ENCODE measurements around the gene FAM193B. TPM values are rescaled to one million over a fixed set of nuclear protein-coding genes. Genes with fewer than 3 reads are reported as not detected.
A peak's percentile ranks its signal among the peaks of the same experiment; 100 is the strongest.

The FAM193B gene
- total and polyA plus RNA-seq, 7 donors, result 9.0 to 87.4 (median 41.8) TPM

DNA sequence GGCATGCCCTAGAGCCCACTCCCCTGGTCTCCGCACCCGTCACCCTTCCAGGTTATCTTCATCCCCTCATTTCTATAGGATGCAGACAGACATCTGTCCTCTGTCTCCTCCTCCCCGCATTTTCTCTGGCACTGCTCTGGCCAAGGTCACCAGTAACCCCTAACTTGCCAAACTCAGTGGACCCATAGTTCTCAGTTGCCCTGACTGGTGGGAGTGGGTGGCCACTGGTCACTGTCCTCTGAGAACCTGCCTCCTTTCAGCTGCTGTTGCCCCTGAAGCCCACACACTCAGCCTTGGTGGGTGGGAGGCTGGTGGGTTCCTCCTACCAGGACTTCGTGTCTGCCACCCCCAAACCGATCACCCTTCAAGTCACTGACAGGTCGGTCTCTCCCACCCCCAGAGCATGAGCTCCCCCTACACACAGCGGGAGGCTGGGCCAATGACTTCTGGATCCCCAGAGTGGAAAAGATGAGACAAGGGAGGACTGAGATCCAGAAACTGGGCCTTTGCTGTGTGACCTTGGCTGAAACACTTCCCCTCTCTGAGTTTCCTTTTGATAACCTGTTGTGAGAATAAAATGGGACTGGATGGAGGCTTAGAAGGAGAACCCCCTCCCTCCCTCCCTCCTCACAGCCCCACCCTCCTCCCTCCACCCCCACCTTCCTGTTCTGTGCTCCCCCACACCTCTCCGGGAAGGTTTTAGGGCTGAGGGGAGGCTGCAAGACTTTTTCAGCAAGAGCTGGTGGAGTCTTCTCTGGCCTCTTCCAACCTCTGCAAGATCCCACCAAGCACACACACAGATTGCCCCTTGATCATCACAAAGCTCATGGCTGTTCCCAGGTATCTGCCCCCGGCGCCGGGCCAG is 78.6 kb downstream of the FAM193B start:
- no peak overlapping the region for H3K4me3 ChIP-seq
- 72 to 78% methylated on average over 11 of the region's 11 CpGs for WGBS, 2 donors
- H3K9me3 ChIP-seq, result no peaks in the 10 kb centered on the region
- intact Hi-C loops (cut with DNase I), result no loop called here
- DNase-seq, result no peak
- H3K36me3 ChIP-seq, result no peaks in the 10 kb centered on the region
- TF ChIP-seq EP300 (IDR thresholded peaks at IDR 0.05) (no peak), POLR2A (IDR thresholded peaks at IDR 0.05) (no peak), POLR2AphosphoS5 (IDR thresholded peaks at IDR 0.05) (peak in 2 of 4 donors; percentile 47 to 66)
- TF ChIP-seq, protein P1, sequence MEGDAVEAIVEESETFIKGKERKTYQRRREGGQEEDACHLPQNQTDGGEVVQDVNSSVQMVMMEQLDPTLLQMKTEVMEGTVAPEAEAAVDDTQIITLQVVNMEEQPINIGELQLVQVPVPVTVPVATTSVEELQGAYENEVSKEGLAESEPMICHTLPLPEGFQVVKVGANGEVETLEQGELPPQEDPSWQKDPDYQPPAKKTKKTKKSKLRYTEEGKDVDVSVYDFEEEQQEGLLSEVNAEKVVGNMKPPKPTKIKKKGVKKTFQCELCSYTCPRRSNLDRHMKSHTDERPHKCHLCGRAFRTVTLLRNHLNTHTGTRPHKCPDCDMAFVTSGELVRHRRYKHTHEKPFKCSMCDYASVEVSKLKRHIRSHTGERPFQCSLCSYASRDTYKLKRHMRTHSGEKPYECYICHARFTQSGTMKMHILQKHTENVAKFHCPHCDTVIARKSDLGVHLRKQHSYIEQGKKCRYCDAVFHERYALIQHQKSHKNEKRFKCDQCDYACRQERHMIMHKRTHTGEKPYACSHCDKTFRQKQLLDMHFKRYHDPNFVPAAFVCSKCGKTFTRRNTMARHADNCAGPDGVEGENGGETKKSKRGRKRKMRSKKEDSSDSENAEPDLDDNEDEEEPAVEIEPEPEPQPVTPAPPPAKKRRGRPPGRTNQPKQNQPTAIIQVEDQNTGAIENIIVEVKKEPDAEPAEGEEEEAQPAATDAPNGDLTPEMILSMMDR (IDR thresholded peaks at IDR 0.05), result no peak
- H3K27me3 ChIP-seq, result no peaks in the 10 kb centered on the region
- H3K4me1 ChIP-seq, result peaks cover 0 to 92% (median 90%) of the 10 kb centered on the region in 4 donors
- H3K27ac ChIP-seq, result peak overlapping the region; percentile 95 to 99 (median 96)

DNA sequence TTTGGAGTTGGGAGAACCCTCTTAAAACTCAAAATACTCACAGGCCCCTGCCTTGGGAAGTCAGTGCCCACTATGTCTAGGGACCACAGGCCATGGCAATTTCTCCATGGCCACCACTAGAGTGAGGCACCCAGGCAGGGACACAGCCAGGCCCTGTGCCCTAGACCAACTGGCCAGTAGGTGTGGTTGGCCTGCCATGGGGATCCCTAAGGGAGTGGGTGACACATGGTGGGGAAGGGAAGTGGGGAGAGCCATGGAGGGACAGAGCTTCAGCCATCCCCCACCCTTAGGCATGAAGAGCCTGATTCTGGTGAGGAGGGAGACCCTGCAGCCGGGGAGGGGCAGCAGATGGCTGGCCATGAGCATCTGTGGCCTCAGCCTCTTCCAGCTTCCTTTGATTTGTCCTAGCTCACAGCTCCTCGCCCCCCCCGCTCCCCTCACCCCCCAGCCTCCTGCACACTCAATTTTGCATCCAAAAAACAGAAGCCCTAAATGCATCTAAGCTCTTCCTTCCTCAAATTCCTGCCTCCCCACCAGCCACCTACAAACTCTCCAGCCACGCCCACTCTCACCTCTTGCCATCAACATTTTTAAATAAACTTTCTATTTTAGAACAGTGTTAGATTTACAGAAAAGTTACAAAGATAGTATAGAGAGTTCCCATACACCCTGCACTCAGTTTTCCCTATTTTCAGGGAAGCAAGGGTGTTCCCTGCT is 79.4 kb downstream of the FAM193B start:
- no peaks in the 10 kb centered on the region for H3K36me3 ChIP-seq
- H3K27ac ChIP-seq, result peak overlapping the region; percentile 95 to 99 (median 96)
- WGBS, 2 donors, result 48 to 58% methylated on average over 4 of the region's 4 CpGs
- H3K4me1 ChIP-seq, result peaks cover 0 to 94% (median 90%) of the 10 kb centered on the region in 4 donors
- H3K4me3 ChIP-seq, result no peak overlapping the region
- no peaks in the 10 kb centered on the region for H3K9me3 ChIP-seq
- TF ChIP-seq POLR2AphosphoS5 (IDR thresholded peaks at IDR 0.05), result peak in 2 of 4 donors; percentile 0 to 30
- TF ChIP-seq, protein P1 (IDR thresholded peaks at IDR 0.05), result no peak
- DNase-seq, result no peak
- intact Hi-C loops (cut with DNase I), result no loop called here
- no peaks in the 10 kb centered on the region for H3K27me3 ChIP-seq

DNA sequence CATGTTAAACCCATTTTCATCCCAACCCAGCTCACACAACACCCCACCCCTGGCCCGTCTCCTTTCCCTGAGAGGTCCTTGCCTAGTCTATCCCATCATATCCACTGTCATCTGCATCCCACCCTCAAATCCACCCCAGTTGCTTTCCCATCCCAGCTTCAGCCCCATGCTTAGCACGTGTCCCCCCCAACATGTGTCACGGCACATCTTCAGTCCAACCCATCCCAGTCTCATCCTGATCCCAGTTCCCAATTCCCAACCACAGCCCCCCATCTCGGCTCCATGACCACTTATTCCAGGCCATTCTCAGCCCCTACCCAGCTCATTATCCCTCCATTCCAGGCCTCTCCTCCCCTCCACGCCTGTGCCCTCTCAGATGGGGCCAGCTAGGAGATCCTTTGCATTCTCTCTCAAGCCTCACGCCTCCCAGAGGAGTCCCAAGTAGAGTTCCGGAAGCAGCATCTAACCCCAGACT is 80.3 kb downstream of the FAM193B start:
- H3K27me3 ChIP-seq, result no peaks in the 10 kb centered on the region
- H3K9me3 ChIP-seq, result no peaks in the 10 kb centered on the region
- peaks cover 0 to 94% (median 90%) of the 10 kb centered on the region in 4 donors for H3K4me1 ChIP-seq
- 48 to 60% methylated on average over 7 of the region's 7 CpGs for WGBS, 2 donors
- H3K36me3 ChIP-seq, result no peaks in the 10 kb centered on the region
- TF ChIP-seq POLR2AphosphoS5 (IDR thresholded peaks at IDR 0.05), result no peak
- TF ChIP-seq, protein P1 (IDR thresholded peaks at IDR 0.05), result no peak
- no peak for TF ChIP-seq EP300 (IDR thresholded peaks at IDR 0.05)
- TF ChIP-seq POLR2A (IDR thresholded peaks at IDR 0.05), result no peak
- DNase-seq, result peak; percentile 72
- peak overlapping the region; percentile 95 to 99 (median 96) for H3K27ac ChIP-seq
- H3K4me3 ChIP-seq, result peak overlapping the region in 3 of 4 donors; percentile 77 to 92 (median 83)
- intact Hi-C loops (cut with DNase I), result no loop called here

DNA sequence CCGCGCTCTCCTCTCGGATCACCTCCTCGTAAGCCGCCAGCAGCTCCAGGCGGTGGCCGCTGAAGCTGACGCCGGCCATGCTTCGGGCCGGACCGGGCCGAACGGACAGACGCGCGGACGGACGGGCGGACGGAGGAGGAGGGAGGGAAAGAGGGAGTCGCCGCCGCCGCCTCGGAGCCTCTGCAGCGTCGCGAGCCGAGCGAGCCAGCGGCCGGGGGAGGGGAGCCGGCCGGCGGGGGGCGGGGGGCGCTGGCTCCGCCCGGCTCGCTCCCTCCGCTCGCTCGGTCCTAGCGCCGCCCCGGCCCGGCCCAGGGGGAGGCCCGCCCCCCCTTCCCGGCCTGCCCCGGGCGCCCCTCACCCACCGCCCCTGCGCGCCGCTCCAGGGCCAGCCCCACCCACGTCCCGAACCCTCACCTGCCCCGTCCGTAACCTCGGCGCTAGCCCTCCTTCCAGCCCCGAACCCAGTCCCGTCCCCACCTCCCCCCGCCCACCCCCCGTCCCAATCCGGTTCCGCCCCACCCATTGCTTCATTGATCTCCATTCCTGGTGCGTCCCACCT is 80.8 kb downstream of the FAM193B start, which contains the start of gene DBN1:
Gene DBN1, minus strand, starts transcription at position 192 of the 559 bp plus-strand sequence. Its CDS starts 113 bp downstream, at position 79.
- intact Hi-C loops (cut with DNase I), result loop anchor here (2.0 kb wide), 1 partner anchor 17 kb away; no protein-coding TSS in a partner anchor
- TF ChIP-seq EP300 (IDR thresholded peaks at IDR 0.05), result no peak
- TF ChIP-seq POLR2AphosphoS5 (IDR thresholded peaks at IDR 0.05), result peak; percentile 54 to 86 (median 73)
- Histone ChIP-seq H3K4me1 (peaks cover 0 to 94% (median 89%) of the 10 kb centered on the region in 4 donors), H3K27me3 (no peaks in the 10 kb centered on the region), H3K27ac (peak within 1 kb of the TSS; percentile 95 to 99 (median 96)), H3K9me3 (no peaks in the 10 kb centered on the region), H3K36me3 (peaks cover 0 to 4% (median 0%) of the 10 kb centered on the region in 4 donors), H3K4me3 (peak within 1 kb of the TSS; percentile 67 to 92 (median 80))
- peak; percentile 82 for DNase-seq
- WGBS, 2 donors, result 1 to 3% methylated on average over 68 to 69 of the region's 69 CpGs

Measured in sigmoid colon (tissue), 7 donors.